Vagina (tissue), 2 donors: ENCODE measurements around the gene AMIGO3. TPM values are rescaled to one million over a fixed set of nuclear protein-coding genes. Genes with fewer than 3 reads are reported as not detected.

ENCODE experiments used
- DNase-seq, 2 donors: peaks; one replicate each; pipeline ENCODE4 v3.0.0-alpha.2; 2017; ENCODE audit errors: extremely low spot score in 2 of 2
- H3K27ac ChIP-seq: fragments of 200-600 bp; sonication (generic); one replicate; pipeline ENCODE4 v1.5.1; 2019
- H3K27me3 ChIP-seq: fragments of 200-600 bp; sonication (generic); one replicate; pipeline ENCODE4 v1.5.1; 2019
- H3K36me3 ChIP-seq, 2 donors: fragments of 200-600 bp; sonication (generic); one replicate each; pipeline ENCODE4 v1.5.1; 2017 to 2019
- H3K4me1 ChIP-seq: fragments of 200-600 bp; sonication (generic); one replicate; pipeline ENCODE4 v1.5.1; 2019
- H3K4me3 ChIP-seq, 2 donors: fragments of 200-600 bp; sonication (generic); 1 replicate in 1 of 2; 2 replicates in 1 of 2; pipeline ENCODE4 v1.5.1; 2016 to 2019
- H3K9me3 ChIP-seq: fragments of 200-600 bp; sonication (generic); one replicate; pipeline ENCODE4 v1.5.1; 2019
- POLR2A ChIP-seq, 2 donors: fragments of 450-650 bp; IDR thresholded peaks; one replicate each; pipeline ENCODE4 v1.6.1; 2017; ENCODE audit warnings: antibody characterized with exemption in 2 of 2, mild to moderate bottlenecking in 2 of 2, moderate library complexity in 2 of 2
- POLR2AphosphoS5 ChIP-seq, 2 donors: sonication (generic); formaldehyde crosslinking; IDR thresholded peaks; one replicate each; pipeline ENCODE4 v1.9.0; 2017; ENCODE audit warnings: antibody characterized with exemption in 2 of 2, mild to moderate bottlenecking in 2 of 2, low read depth in 1 of 2; ENCODE audit not compliant: insufficient read depth in 1 of 2
- intact Hi-C: fragments of 100-400 bp; cut with DNase I; formaldehyde crosslinking; loops from one replicate; pipeline ENCODE4 v1.15.1; 2023
- total RNA-seq: library from RNA; depleted of rRNA; stranded (reverse); fragments of >200 nt; gene quantifications from one replicate; pipeline ENCODE4 v1.2.3, GENCODE V29; 2016
- TF ChIP-seq, protein P1 (sequence below), 3 experiments: fragments of 450-650 bp in 2 of 3; fragments of 200-600 bp in 1 of 3; sonication (generic) in 1 of 3; IDR thresholded peaks; one replicate each; pipeline ENCODE4 v1.5.1; 2017 to 2019; ENCODE audit warnings: antibody characterized with exemption in 3 of 3, mild to moderate bottlenecking in 2 of 3, moderate library complexity in 2 of 3

AMIGO3 gene, protein sequence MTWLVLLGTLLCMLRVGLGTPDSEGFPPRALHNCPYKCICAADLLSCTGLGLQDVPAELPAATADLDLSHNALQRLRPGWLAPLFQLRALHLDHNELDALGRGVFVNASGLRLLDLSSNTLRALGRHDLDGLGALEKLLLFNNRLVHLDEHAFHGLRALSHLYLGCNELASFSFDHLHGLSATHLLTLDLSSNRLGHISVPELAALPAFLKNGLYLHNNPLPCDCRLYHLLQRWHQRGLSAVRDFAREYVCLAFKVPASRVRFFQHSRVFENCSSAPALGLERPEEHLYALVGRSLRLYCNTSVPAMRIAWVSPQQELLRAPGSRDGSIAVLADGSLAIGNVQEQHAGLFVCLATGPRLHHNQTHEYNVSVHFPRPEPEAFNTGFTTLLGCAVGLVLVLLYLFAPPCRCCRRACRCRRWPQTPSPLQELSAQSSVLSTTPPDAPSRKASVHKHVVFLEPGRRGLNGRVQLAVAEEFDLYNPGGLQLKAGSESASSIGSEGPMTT
- total RNA-seq = not detected

DNA sequence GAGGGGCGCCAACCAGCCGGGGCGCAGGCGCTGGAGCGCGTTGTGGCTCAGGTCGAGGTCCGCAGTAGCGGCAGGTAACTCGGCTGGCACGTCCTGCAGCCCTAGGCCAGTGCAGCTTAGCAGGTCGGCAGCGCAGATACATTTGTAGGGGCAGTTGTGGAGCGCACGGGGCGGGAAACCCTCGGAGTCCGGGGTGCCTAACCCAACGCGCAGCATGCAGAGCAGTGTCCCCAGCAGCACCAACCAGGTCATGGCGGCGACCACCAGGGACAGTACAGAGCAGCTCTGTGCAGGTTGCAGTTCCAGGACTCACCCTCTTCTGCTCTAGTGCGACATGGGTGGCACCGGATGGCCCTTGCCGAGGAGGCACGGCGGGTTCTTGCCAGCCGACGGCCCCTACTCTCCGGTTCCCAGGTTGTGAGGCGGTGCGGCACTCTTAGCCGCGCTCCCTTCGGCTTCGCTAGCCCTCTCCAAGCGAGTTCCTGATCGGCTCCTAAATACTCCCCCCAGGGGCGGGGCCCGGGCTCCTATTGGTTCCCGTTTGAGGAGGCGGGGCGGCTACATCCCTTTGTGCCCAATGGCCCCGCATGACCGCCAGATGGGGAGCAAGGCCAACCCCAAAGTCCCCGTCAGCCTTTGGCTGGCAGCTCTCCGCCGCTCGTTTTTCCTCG, at the start of gene AMIGO3:
TSS of gene AMIGO3 (minus strand) at position 471 of the 671 bp plus-strand sequence. CDS start at position 252, 219 bp downstream.
- peak within 1 kb of the TSS; percentile 1 for H3K27ac ChIP-seq
- TF ChIP-seq POLR2AphosphoS5 (IDR thresholded peaks at IDR 0.05; ENCODE audit: insufficient read depth in 1 of 2, low read depth in 1 of 2) (peak; percentile 81 to 94), POLR2A (IDR thresholded peaks at IDR 0.05) (peak; percentile 57 to 69)
- TF ChIP-seq, protein P1, sequence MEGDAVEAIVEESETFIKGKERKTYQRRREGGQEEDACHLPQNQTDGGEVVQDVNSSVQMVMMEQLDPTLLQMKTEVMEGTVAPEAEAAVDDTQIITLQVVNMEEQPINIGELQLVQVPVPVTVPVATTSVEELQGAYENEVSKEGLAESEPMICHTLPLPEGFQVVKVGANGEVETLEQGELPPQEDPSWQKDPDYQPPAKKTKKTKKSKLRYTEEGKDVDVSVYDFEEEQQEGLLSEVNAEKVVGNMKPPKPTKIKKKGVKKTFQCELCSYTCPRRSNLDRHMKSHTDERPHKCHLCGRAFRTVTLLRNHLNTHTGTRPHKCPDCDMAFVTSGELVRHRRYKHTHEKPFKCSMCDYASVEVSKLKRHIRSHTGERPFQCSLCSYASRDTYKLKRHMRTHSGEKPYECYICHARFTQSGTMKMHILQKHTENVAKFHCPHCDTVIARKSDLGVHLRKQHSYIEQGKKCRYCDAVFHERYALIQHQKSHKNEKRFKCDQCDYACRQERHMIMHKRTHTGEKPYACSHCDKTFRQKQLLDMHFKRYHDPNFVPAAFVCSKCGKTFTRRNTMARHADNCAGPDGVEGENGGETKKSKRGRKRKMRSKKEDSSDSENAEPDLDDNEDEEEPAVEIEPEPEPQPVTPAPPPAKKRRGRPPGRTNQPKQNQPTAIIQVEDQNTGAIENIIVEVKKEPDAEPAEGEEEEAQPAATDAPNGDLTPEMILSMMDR (IDR thresholded peaks at IDR 0.05) = peak in 2 of 3 experiments; percentile 23 to 54
- H3K36me3 ChIP-seq = peaks cover 0 to 20% of the 10 kb centered on the region in 2 donors
- H3K4me1 ChIP-seq = peaks cover 39% of the 10 kb centered on the region
- DNase-seq = peak in 1 of 2 donors; percentile 96
- intact Hi-C loops = no loop called here
- peak within 1 kb of the TSS; percentile 53 to 58 for H3K4me3 ChIP-seq
- no peaks in the 10 kb centered on the region for H3K9me3 ChIP-seq
- no peaks in the 10 kb centered on the region for H3K27me3 ChIP-seq

DNA sequence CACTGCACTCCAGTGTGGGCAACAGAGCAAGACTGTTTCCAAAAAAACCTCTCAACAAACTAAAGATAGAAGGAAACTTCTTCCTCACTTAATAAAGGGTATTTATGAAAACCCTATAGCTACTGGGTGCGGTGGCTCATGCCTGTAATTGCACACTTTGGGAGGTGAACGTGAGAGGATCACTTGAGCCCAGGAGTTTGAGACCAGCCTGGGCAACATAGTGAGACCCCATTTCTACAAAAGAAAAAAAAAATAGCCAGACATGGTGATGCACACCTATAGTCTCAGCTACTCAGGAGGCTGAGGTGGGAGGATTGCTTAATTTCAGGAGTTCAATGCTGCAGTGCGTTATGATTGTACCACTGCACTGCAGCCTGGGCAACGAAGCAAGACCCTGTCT, 44.5 kb upstream of the AMIGO3 start:
- peaks cover 9% of the 10 kb centered on the region for H3K4me1 ChIP-seq
- H3K27me3 ChIP-seq = no peaks in the 10 kb centered on the region
- H3K4me3 ChIP-seq = no peak overlapping the region
- no peak overlapping the region for H3K27ac ChIP-seq
- intact Hi-C loops = no loop called here
- TF ChIP-seq, protein P1 (IDR thresholded peaks at IDR 0.05) = no peak
- TF ChIP-seq POLR2AphosphoS5 (IDR thresholded peaks at IDR 0.05; ENCODE audit: insufficient read depth in 1 of 2, low read depth in 1 of 2) = no peak
- H3K36me3 ChIP-seq = no peaks in the 10 kb centered on the region
- no peak for DNase-seq
- no peaks in the 10 kb centered on the region for H3K9me3 ChIP-seq

DNA sequence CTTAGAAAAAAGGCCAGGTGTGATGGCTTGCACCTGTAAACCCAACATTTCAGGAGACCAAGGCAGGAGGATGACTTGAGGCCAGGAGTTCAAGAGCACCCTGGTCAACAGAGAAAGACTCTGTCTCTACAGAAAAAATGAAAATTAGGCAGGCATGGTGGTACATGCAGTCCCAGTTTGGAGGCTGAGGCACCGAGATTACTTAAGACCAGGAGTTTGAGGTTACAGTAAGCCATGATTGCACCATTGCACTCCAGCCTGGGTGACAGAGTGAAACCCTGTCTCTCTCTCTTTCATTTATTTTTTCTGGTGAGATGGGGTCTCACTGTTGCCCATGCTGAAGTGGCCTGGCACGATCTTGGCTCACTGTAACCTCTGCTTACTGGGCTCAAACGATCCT, 42.2 kb upstream of the AMIGO3 start:
- Histone ChIP-seq H3K4me1 (peaks cover 17% of the 10 kb centered on the region), H3K9me3 (no peaks in the 10 kb centered on the region), H3K4me3 (no peak overlapping the region), H3K36me3 (no peaks in the 10 kb centered on the region), H3K27me3 (no peaks in the 10 kb centered on the region), H3K27ac (no peak overlapping the region)
- DNase-seq = no peak
- TF ChIP-seq POLR2A (IDR thresholded peaks at IDR 0.05) (no peak), POLR2AphosphoS5 (IDR thresholded peaks at IDR 0.05; ENCODE audit: insufficient read depth in 1 of 2, low read depth in 1 of 2) (no peak)
- TF ChIP-seq, protein P1 (IDR thresholded peaks at IDR 0.05) = no peak
- intact Hi-C loops = no loop called here

DNA sequence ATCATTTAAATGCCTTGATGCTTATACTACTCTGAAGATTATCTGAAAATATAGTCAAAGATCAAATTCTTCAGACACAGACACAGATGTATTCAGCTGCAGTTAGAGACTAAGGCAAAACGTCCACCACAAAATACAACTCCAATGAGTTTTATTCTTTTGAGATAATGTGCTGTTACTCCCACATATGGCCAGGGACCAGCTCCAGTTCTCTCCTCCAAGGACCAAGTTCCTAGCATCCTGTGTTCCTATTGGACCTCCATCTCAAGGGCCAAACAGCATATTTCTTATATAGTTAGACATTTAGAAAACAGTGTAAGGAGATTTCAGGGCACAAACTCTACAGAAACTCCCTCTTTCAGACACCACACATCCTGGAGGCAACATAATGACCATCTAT, 39.7 kb upstream of the AMIGO3 start:
- H3K27ac ChIP-seq = no peak overlapping the region
- intact Hi-C loops = no loop called here
- H3K36me3 ChIP-seq = no peaks in the 10 kb centered on the region
- TF ChIP-seq, protein P1 (IDR thresholded peaks at IDR 0.05) = no peak
- no peak for TF ChIP-seq POLR2A (IDR thresholded peaks at IDR 0.05)
- TF ChIP-seq POLR2AphosphoS5 (IDR thresholded peaks at IDR 0.05; ENCODE audit: insufficient read depth in 1 of 2, low read depth in 1 of 2) = no peak
- H3K4me1 ChIP-seq = peaks cover 29% of the 10 kb centered on the region
- no peaks in the 10 kb centered on the region for H3K27me3 ChIP-seq
- DNase-seq = no peak
- no peak overlapping the region for H3K4me3 ChIP-seq
- no peaks in the 10 kb centered on the region for H3K9me3 ChIP-seq
